ENCODE results near the gene IFIT1B. TPM values are rescaled to one million over a fixed set of nuclear protein-coding genes. Genes with fewer than 3 reads are reported as not detected.

IFIT1B gene
- total and polyA plus RNA-seq, 10 of the 15 experiments (the other 5 are each of a cell fraction or from before 2014, with no cell fraction given): 0.04 TPM; not detected in 9

- TF ChIP-seq PBX3 (IDR thresholded peaks at IDR 0.05; ENCODE audit: insufficient replicate concordance, low read depth, low read length) (no peak), NFIC (IDR thresholded peaks at IDR 0.05; ENCODE audit: low read depth, low read length) (no peak), CHD1 (IDR thresholded peaks at IDR 0.05; ENCODE audit: low read depth, low read length) (no peak)
These were observed 20.8 kb upstream of the IFIT1B start (continued) for GRCh38 chr10:89357096-89357495.

GRCh38 chr10:89357975-89358374 lies 19.9 kb upstream of the IFIT1B start:
- ChIA-PET RAD21 (ENCODE audit: unreplicated experiment) (interaction anchor here (2.5 kb wide), 1 partner anchor 12 kb away, joined by 8 read pairs; no protein-coding TSS in a partner anchor), POLR2A (interaction anchor here (1.8 kb wide), 1 partner anchor 10 kb away, joined by 3 read pairs; no protein-coding TSS in a partner anchor)
- no peak for TF ChIP-seq RELB (IDR thresholded peaks at IDR 0.05; ENCODE audit: low read depth)
- TF ChIP-seq SPI1 (IDR thresholded peaks at IDR 0.05; ENCODE audit: borderline replicate concordance, insufficient read depth, low read depth, low read length): no peak
- no peak for TF ChIP-seq MYB (IDR thresholded peaks at IDR 0.05; ENCODE audit: borderline replicate concordance, low read depth, low read length)
- no peak for TF ChIP-seq SIN3A (IDR thresholded peaks at IDR 0.05; ENCODE audit: low read depth, low read length)
- no peak for TF ChIP-seq NFYB (IDR thresholded peaks at IDR 0.05; ENCODE audit: insufficient read depth, low read depth, low read length)
- TF ChIP-seq HDGF (IDR thresholded peaks at IDR 0.05): no peak
- no peak for TF ChIP-seq STAT3 (IDR thresholded peaks at IDR 0.05; ENCODE audit: low read depth, low read length)
- no peak for TF ChIP-seq KAT2A (conservative IDR thresholded peaks at IDR 0.05; ENCODE audit: control insufficient read depth, low read depth, low read length)
- no peak for TF ChIP-seq IRF5 (IDR thresholded peaks at IDR 0.05; ENCODE audit: borderline replicate concordance)
- TF ChIP-seq CREM (IDR thresholded peaks at IDR 0.05; ENCODE audit: low read depth): no peak
- TF ChIP-seq ZBED1 (IDR thresholded peaks at IDR 0.05; ENCODE audit: borderline replicate concordance): no peak
- no peak for TF ChIP-seq MTA2 (IDR thresholded peaks at IDR 0.05; ENCODE audit: low read depth)
- TF ChIP-seq ESRRA (IDR thresholded peaks at IDR 0.05; ENCODE audit: low read length): no peak
- no peak for TF ChIP-seq BACH1 (IDR thresholded peaks at IDR 0.05; ENCODE audit: borderline replicate concordance)
- no peak for TF ChIP-seq EZH2 (IDR thresholded peaks at IDR 0.05; ENCODE audit: borderline replicate concordance, control insufficient read depth, low read depth, low read length)
- no peak for TF ChIP-seq ZSCAN29 (IDR thresholded peaks at IDR 0.05)

More at GRCh38 chr10:89357975-89358374, 19.9 kb upstream of the IFIT1B start:
- no peak for FAIRE-seq
- DNase-seq (ENCODE audit: low read depth, low spot score): no peak
- no peak overlapping the region for H3K4me3 ChIP-seq
- H3K27me3 ChIP-seq (replicated peaks in 1 of 2; ENCODE audit: control insufficient read depth in 2 of 2, insufficient read depth in 2 of 2, low read length in 1 of 2): no peaks in the 10 kb centered on the region
- no peak overlapping the region for H2AFZ ChIP-seq (ENCODE audit: control insufficient read depth, low read depth, low read length)
- no peaks in the 10 kb centered on the region for H4K20me1 ChIP-seq (ENCODE audit: control insufficient read depth, insufficient read depth)
- no peaks in the 10 kb centered on the region for H3K9me3 ChIP-seq (replicated peaks; ENCODE audit: control insufficient read depth, insufficient read depth, low read length)
- H3K4me1 ChIP-seq (ENCODE audit: control insufficient read depth, insufficient read depth, low read length): no peaks in the 10 kb centered on the region
- no peak overlapping the region for H3K4me2 ChIP-seq (ENCODE audit: control insufficient read depth, insufficient read depth)
- in situ Hi-C loops (cut with MboI) (no loop called here), intact Hi-C loops (cut with micrococcal nuclease; ENCODE audit: unreplicated experiment) (no loop called here)
- H3K36me3 ChIP-seq (ENCODE audit: control insufficient read depth in 2 of 2, insufficient read depth in 2 of 2, low read length in 1 of 2): no peaks in the 10 kb centered on the region
- SMC1A ChIA-PET (ENCODE audit: uncharacterized antibody, unreplicated experiment): interaction anchor here (4.8 kb wide), 1 partner anchor 9 kb away, joined by 40 read pairs; no protein-coding TSS in a partner anchor
- H3K27ac ChIP-seq (ENCODE audit: control insufficient read depth, insufficient read depth): no peak overlapping the region
- no peak for ATAC-seq
- H3K9ac ChIP-seq (ENCODE audit: control insufficient read depth, insufficient read depth, low read length): no peak overlapping the region
- no TSS peak for BruUV-seq (replicated peaks)
- 50% methylated on average over 2 of the region's 2 CpGs for WGBS (ENCODE audit: insufficient coverage, insufficient replicate concordance, low lambda C conversion rate, missing lambda C conversion rate)
- CTCF ChIA-PET: no interaction called here
- no peaks in the 10 kb centered on the region for H3K79me2 ChIP-seq (ENCODE audit: control insufficient read depth, insufficient read depth, low read length)
